Measurements from ENCODE around the gene RAB34. TPM values are rescaled to one million over a fixed set of nuclear protein-coding genes. Genes with fewer than 3 reads are reported as not detected.

The RAB34 gene
- total and polyA plus RNA-seq, 9 of the 15 experiments (the other 6 are each of a cell fraction or from before 2014, with no cell fraction given): 0.07 to 3.8 (median 0.46) TPM; not detected in 1

DNA sequence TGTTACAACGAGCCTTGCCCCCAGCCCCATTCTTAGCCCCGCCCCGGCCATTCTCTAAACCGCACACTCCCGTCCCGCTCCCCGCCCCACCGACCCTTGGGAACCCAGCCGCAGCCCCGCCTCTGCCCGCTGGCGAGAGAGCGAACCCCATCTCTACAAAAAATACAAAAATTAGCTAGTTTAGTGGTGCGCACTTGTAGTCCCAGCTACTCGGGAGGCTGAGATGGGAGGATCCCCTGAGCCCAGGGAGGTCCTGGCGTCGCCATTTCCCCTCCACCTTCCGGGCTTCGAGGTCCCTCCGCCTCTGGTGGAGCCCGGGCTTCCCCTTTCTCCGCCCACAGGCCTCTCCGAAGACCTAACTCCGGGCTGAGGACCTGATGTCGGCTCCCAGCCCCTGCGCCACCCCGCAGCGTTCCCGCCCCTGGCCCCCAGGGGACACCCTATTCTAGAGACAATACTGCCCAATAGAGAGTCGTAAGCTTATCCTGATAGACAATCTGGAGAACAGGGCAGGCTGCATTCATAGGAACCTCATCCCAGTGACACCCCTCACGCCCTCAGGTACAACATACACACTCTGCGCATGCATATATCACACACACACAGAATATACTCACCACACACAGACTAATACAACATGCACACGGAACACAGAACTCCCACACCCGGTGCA lies 5.5 kb downstream of the RAB34 start (continued):
- TF ChIP-seq, protein P1, sequence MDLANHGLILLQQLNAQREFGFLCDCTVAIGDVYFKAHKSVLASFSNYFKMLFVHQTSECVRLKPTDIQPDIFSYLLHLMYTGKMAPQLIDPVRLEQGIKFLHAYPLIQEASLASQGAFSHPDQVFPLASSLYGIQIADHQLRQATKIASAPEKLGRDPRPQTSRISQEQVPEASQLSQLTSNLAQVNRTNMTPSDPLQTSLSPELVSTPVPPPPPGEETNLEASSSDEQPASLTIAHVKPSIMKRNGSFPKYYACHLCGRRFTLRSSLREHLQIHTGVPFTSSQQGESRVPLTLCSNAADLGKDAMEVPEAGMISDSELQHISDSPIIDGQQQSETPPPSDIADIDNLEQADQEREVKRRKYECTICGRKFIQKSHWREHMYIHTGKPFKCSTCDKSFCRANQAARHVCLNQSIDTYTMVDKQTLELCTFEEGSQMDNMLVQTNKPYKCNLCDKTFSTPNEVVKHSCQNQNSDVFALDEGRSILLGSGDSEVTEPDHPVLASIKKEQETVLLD (IDR thresholded peaks at IDR 0.05): peak; percentile 61; the same call in 1 of the 2 replicates
- TF ChIP-seq TRIM24 (IDR thresholded peaks at IDR 0.05): no peak
- TF ChIP-seq ZNF263 (CRISPR knock-in tag; IDR thresholded peaks at IDR 0.05; ENCODE audit: borderline replicate concordance): no peak
- TF ChIP-seq TFAM (CRISPR knock-in tag; conservative IDR thresholded peaks at IDR 0.05): no peak
- TF ChIP-seq, protein P2, sequence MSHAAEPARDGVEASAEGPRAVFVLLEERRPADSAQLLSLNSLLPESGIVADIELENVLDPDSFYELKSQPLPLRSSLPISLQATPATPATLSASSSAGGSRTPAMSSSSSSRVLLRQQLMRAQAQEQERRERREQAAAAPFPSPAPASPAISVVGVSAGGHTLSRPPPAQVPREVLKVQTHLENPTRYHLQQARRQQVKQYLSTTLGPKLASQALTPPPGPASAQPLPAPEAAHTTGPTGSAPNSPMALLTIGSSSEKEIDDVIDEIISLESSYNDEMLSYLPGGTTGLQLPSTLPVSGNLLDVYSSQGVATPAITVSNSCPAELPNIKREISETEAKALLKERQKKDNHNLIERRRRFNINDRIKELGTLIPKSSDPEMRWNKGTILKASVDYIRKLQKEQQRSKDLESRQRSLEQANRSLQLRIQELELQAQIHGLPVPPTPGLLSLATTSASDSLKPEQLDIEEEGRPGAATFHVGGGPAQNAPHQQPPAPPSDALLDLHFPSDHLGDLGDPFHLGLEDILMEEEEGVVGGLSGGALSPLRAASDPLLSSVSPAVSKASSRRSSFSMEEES (CRISPR knock-in tag; IDR thresholded peaks at IDR 0.05): no peak
- no peak for TF ChIP-seq ETV1 (tag; conservative IDR thresholded peaks at IDR 0.05; ENCODE audit: low read depth)
- TF ChIP-seq, protein P3, sequence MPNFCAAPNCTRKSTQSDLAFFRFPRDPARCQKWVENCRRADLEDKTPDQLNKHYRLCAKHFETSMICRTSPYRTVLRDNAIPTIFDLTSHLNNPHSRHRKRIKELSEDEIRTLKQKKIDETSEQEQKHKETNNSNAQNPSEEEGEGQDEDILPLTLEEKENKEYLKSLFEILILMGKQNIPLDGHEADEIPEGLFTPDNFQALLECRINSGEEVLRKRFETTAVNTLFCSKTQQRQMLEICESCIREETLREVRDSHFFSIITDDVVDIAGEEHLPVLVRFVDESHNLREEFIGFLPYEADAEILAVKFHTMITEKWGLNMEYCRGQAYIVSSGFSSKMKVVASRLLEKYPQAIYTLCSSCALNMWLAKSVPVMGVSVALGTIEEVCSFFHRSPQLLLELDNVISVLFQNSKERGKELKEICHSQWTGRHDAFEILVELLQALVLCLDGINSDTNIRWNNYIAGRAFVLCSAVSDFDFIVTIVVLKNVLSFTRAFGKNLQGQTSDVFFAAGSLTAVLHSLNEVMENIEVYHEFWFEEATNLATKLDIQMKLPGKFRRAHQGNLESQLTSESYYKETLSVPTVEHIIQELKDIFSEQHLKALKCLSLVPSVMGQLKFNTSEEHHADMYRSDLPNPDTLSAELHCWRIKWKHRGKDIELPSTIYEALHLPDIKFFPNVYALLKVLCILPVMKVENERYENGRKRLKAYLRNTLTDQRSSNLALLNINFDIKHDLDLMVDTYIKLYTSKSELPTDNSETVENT (CRISPR knock-in tag; IDR thresholded peaks at IDR 0.05): peak; percentile 22; the same call in 1 of the 2 replicates
- no peak for TF ChIP-seq ZNF431 (CRISPR knock-in tag; IDR thresholded peaks at IDR 0.05)
- no peak for TF ChIP-seq SLC30A9 (CRISPR knock-in tag; IDR thresholded peaks at IDR 0.05)
- TF ChIP-seq, protein P4, sequence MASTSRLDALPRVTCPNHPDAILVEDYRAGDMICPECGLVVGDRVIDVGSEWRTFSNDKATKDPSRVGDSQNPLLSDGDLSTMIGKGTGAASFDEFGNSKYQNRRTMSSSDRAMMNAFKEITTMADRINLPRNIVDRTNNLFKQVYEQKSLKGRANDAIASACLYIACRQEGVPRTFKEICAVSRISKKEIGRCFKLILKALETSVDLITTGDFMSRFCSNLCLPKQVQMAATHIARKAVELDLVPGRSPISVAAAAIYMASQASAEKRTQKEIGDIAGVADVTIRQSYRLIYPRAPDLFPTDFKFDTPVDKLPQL (IDR thresholded peaks at IDR 0.05; ENCODE audit: extremely low read depth, insufficient read length): no peak
- peak; percentile 42; the same call in 1 of the 2 replicates for TF ChIP-seq ZNF766 (CRISPR knock-in tag; conservative IDR thresholded peaks at IDR 0.05)
- peak; percentile 13; the same call in 1 of the 2 replicates for TF ChIP-seq CBFA2T3 (IDR thresholded peaks at IDR 0.05)
- no peak for TF ChIP-seq MEF2D (tag; conservative IDR thresholded peaks at IDR 0.05; ENCODE audit: low read depth)
- TF ChIP-seq HSF4 (CRISPR knock-in tag; IDR thresholded peaks at IDR 0.05; ENCODE audit: borderline replicate concordance): no peak
- TF ChIP-seq, protein P5, sequence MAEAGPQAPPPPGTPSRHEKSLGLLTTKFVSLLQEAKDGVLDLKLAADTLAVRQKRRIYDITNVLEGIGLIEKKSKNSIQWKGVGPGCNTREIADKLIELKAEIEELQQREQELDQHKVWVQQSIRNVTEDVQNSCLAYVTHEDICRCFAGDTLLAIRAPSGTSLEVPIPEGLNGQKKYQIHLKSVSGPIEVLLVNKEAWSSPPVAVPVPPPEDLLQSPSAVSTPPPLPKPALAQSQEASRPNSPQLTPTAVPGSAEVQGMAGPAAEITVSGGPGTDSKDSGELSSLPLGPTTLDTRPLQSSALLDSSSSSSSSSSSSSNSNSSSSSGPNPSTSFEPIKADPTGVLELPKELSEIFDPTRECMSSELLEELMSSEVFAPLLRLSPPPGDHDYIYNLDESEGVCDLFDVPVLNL (CRISPR knock-in tag; IDR thresholded peaks at IDR 0.05; ENCODE audit: low read depth): no peak
- no peak for TF ChIP-seq GABPB1 (CRISPR knock-in tag; IDR thresholded peaks at IDR 0.05)
- 0 out of 2 replicates have a peak, but pooled peaks have one; percentile 26 for TF ChIP-seq HCFC1 (IDR thresholded peaks at IDR 0.05; ENCODE audit: low read depth, low read length)
- TF ChIP-seq CCNT2 (IDR thresholded peaks at IDR 0.05; ENCODE audit: borderline replicate concordance, extremely low read depth, insufficient read length, low read depth, low read length): peak; percentile 23
- no peak for TF ChIP-seq MTA1 (IDR thresholded peaks at IDR 0.05; ENCODE audit: borderline replicate concordance)
- peak; percentile 94 for TF ChIP-seq SPI1 (IDR thresholded peaks at IDR 0.05; ENCODE audit: borderline replicate concordance, low read depth, low read length)
- peak; percentile 21 for TF ChIP-seq NEUROD1 (IDR thresholded peaks at IDR 0.05; ENCODE audit: borderline replicate concordance, low read depth, low read length, partially characterized antibody)
